Chondrocyte (in vitro differentiated cells): ENCODE data around the gene CCL13. TPM values are rescaled to one million over a fixed set of nuclear protein-coding genes. Genes with fewer than 3 reads are reported as not detected.
"Not testable (repeated sequence)": the region's sequence is repeated elsewhere in the genome, so short reads cannot be mapped to it uniquely, and the experiment has no call there.

Experiments
- DNase-seq: peaks from one replicate; pipeline ENCODE4 v3.0.0; 2021; ENCODE audit warnings: mixed read lengths, low spot score
- H3K27ac Mint-ChIP-seq: one replicate; pipeline ENCODE4 v1.8.0; 2021; ENCODE audit warnings: mild to moderate bottlenecking, moderate library complexity, mixed read lengths; ENCODE audit not compliant: unreplicated experiment
- H3K27me3 Mint-ChIP-seq: 2 replicates; pipeline ENCODE4 v1.8.0; 2021; ENCODE audit warnings: low read depth, mixed read lengths
- H3K36me3 Mint-ChIP-seq: 2 replicates; pipeline ENCODE4 v1.8.0; 2021; ENCODE audit warnings: low read depth, mixed read lengths
- H3K4me1 Mint-ChIP-seq: 2 replicates; pipeline ENCODE4 v1.8.0; 2021; ENCODE audit warnings: low read depth, mild to moderate bottlenecking, mixed read lengths
- H3K4me3 Mint-ChIP-seq: one replicate; pipeline ENCODE4 v1.8.0; 2021; ENCODE audit warnings: mild to moderate bottlenecking, moderate library complexity, mixed read lengths; ENCODE audit not compliant: unreplicated experiment
- H3K9me3 Mint-ChIP-seq: 2 replicates; pipeline ENCODE4 v1.8.0; 2021; ENCODE audit warnings: low read depth, mixed read lengths
- total RNA-seq: library from RNA; stranded (reverse); gene quantifications from 3 replicates; pipeline ENCODE4 v1.2.1, GENCODE V29; 2021
- TF ChIP-seq, protein P1 (sequence below): fragments of 200-600 bp; sonication (generic); IDR thresholded peaks from 2 replicates; pipeline ENCODE4 v1.5.0; 2021; ENCODE audit warnings: antibody characterized with exemption, mild to moderate bottlenecking, moderate library complexity

Gene CCL13
- total RNA-seq, 1 donor from 2014 or later, result not detected

DNA sequence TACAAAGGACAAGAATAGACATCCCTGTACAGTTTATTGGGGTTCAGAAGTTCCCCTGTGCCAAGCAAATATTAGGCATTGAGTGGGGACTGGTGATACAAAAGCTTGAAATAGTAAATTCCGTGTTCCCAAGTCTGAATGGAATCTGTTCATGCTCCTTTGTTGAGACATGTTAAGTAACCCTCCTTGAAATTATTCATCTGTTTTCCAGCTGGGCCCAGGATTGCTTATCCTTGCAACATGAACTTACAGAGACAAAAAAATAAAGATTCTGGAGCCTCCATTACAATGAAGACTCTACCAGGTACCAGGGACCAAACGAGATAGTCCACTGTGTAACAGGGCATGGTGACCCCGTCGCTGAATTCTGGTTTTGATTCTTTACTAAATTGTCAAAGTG is 43.1 kb upstream of the CCL13 start:
- no peak overlapping the region for H3K4me3 Mint-ChIP-seq
- H3K27me3 Mint-ChIP-seq, result peaks cover 2% of the 10 kb centered on the region
- no peak overlapping the region for H3K27ac Mint-ChIP-seq
- H3K4me1 Mint-ChIP-seq, result peaks cover 27% of the 10 kb centered on the region
- TF ChIP-seq, protein P1, sequence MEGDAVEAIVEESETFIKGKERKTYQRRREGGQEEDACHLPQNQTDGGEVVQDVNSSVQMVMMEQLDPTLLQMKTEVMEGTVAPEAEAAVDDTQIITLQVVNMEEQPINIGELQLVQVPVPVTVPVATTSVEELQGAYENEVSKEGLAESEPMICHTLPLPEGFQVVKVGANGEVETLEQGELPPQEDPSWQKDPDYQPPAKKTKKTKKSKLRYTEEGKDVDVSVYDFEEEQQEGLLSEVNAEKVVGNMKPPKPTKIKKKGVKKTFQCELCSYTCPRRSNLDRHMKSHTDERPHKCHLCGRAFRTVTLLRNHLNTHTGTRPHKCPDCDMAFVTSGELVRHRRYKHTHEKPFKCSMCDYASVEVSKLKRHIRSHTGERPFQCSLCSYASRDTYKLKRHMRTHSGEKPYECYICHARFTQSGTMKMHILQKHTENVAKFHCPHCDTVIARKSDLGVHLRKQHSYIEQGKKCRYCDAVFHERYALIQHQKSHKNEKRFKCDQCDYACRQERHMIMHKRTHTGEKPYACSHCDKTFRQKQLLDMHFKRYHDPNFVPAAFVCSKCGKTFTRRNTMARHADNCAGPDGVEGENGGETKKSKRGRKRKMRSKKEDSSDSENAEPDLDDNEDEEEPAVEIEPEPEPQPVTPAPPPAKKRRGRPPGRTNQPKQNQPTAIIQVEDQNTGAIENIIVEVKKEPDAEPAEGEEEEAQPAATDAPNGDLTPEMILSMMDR, result no peak
- no peaks in the 10 kb centered on the region for H3K36me3 Mint-ChIP-seq
- H3K9me3 Mint-ChIP-seq, result no peaks in the 10 kb centered on the region
- no peak for DNase-seq

DNA sequence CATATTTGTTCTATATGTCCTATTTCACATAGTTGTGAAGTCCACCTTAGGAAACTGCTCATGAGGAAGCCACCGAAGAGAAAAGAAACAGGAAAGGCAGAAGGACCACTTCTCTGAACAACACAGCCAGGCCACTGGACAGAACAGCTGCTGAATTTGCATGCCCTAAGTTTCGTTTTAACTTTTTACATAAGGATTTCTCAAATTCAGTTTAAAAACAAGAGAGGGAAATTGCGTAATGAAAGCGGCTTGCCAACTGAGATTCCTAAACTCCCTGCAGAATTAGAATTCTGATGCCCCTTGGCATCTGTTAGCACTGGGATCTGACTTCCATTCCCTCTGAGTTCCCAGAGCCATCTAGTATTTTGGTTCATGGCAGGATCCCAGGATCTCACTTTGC is 42.0 kb upstream of the CCL13 start:
- Mint-ChIP-seq H3K27ac (peak overlapping the region; percentile 62), H3K4me1 (peaks cover 27% of the 10 kb centered on the region), H3K9me3 (no peaks in the 10 kb centered on the region), H3K36me3 (no peaks in the 10 kb centered on the region), H3K4me3 (peak overlapping the region; percentile 40), H3K27me3 (peaks cover 2% of the 10 kb centered on the region)
- TF ChIP-seq, protein P1, result no peak
- DNase-seq, result no peak

DNA sequence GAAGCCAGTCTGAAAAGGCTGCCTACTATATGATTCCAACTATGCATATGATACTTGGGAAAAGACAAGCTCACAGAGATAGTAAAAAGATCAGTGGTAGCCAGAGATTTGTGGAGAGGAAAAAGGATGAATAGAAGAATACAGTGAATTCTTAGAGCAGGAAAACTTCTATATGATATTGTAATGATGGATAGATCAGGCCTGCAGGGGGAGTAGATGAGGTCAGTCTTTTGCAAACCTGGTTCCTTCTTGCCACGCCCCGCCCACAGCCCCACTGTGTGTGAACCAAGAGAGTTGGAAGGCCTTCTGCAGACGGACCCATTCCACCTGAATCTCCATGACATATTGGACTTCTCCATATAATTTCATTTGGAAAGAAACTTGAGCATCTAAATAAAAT is 37.8 kb upstream of the CCL13 start:
- TF ChIP-seq, protein P1, result no peak
- H3K4me1 Mint-ChIP-seq, result peaks cover 15% of the 10 kb centered on the region
- no peaks in the 10 kb centered on the region for H3K36me3 Mint-ChIP-seq
- H3K27ac Mint-ChIP-seq, result no peak overlapping the region
- H3K4me3 Mint-ChIP-seq, result no peak overlapping the region
- DNase-seq, result no peak
- H3K27me3 Mint-ChIP-seq, result peaks cover 4% of the 10 kb centered on the region
- H3K9me3 Mint-ChIP-seq, result peaks cover under 1% of the 10 kb centered on the region

DNA sequence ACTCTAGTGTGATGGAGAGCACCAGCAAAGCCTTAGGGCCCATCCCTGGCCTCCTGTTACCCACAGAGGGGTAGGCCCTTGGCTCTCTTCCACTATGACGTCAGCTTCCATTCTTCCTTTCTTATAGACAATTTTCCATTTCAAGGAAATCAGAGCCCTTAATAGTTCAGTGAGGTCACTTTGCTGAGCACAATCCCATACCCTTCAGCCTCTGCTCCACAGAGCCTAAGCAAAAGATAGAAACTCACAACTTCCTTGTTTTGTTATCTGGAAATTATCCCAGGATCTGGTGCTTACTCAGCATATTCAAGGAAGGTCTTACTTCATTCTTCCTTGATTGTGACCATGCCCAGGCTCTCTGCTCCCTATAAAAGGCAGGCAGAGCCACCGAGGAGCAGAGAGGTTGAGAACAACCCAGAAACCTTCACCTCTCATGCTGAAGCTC is 37.2 kb upstream of the CCL13 start, which contains the start of gene CCL8:
Gene CCL8 (plus strand): TSS at position 397 of the 445 bp plus-strand sequence. CDS start 67 bp downstream, outside the sequence.
- peaks cover 10% of the 10 kb centered on the region for H3K4me1 Mint-ChIP-seq
- no peaks in the 10 kb centered on the region for H3K36me3 Mint-ChIP-seq
- H3K27ac Mint-ChIP-seq, result no peak within 1 kb of the TSS
- peaks cover 4% of the 10 kb centered on the region for H3K27me3 Mint-ChIP-seq
- H3K9me3 Mint-ChIP-seq, result peaks cover 7% of the 10 kb centered on the region
- H3K4me3 Mint-ChIP-seq, result no peak within 1 kb of the TSS
- TF ChIP-seq, protein P1, result no peak
- DNase-seq, result no peak

DNA sequence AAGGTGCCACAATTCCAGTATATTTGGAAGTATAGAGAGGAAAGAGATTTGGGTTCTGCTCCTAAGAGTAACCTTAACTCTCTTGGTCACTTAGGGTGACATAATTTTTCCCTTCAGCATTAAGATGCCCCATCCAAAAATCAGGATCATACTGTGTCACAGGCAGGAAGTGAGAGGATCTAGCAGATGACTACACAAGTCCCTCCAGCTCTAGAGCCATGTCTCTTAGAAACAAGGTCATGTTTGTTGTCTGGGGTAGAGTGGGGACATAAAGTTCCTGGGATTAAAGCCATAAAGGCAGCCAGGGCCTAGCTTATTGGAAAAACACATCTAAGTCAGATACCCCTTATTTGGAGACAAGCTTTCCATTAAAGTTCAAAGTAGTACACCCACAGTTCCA is 34.3 kb upstream of the CCL13 start:
- Mint-ChIP-seq H3K27ac (no peak overlapping the region), H3K36me3 (peaks cover 6% of the 10 kb centered on the region), H3K9me3 (peaks cover 20% of the 10 kb centered on the region), H3K4me1 (no peaks in the 10 kb centered on the region), H3K27me3 (peaks cover 6% of the 10 kb centered on the region), H3K4me3 (no peak overlapping the region)
- TF ChIP-seq, protein P1, result no peak
- DNase-seq, result no peak

DNA sequence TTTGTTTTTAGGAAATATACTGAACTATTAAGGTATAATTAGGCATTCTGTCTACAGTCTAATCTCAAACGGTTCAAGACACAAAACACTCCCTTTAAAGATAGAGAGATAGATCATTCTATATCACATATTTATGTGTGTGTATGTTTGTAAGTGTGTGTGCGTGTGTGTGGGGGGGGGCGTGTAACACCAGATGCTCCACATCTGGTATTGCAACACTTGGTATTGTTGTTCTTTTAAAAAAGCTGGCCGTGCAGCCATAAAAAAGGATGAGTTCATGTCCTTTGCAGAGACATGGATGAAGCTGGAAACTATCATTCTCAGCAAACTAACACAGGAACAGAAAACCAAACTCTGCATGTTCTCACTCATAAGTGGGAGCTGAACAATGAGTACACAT is 28.7 kb upstream of the CCL13 start:
- H3K4me1 Mint-ChIP-seq, H3K36me3 Mint-ChIP-seq, DNase-seq, H3K4me3 Mint-ChIP-seq, H3K27ac Mint-ChIP-seq: not testable (repeated sequence)
- peaks cover 20% of the 10 kb centered on the region for H3K9me3 Mint-ChIP-seq
- peaks cover 10% of the 10 kb centered on the region for H3K27me3 Mint-ChIP-seq
